NT2/D1 (cell line): ENCODE data around the gene SULT1B1.

Experiments
- SUZ12 ChIP-seq: IDR thresholded peaks from 2 replicates; pipeline ENCODE4 v1.6.1; 2011; ENCODE audit not compliant: insufficient read length, insufficient read depth; ENCODE audit errors: extremely low read depth
- YY1 ChIP-seq: IDR thresholded peaks from 2 replicates; pipeline ENCODE4 v1.6.1; 2011; ENCODE audit not compliant: insufficient read length, insufficient read depth
- ZNF274 ChIP-seq: IDR thresholded peaks from 2 replicates; pipeline ENCODE4 v1.6.1; 2011; ENCODE audit warnings: mild to moderate bottlenecking, low read depth, low read length

DNA sequence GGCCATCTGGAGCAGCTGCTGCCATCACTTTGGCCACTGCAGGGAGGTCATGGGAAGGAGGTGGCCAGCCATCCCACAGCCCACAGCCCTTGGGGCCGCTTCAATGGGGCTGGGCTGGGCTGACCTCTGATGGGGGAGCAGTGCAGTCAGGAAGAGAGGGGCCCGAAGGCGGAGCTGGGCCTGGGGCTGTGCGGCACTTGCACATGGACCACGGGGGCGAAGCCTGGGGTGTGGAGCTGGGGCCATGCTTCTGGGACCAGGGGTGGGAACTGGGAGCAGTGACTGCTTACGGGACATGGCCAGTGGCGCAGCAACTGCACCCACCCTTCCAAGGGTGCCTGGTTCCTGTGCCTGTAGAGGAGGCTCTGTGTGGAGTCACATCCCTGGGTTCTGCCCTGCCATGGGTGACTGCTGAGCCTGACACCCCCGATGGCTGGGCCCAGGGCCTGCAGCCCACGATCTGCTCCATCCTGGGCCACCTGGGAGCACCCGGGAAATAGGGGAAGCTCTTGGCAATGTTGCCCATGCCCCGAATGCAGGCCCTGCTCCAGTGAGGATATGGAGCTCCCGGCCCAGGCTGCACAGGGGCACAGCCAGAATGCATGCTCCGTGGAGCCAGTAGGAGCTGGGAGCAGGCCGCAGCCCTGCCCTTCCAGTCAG, 22.4 kb upstream of the SULT1B1 start:
- TF ChIP-seq ZNF274 (no peak), YY1 (no peak), SUZ12 (no peak)
